GM18508 (cell line): Measurements from ENCODE around the gene DAAM2.

Experiments used
- ATAC-seq: cut with Tn5 transposase; IDR thresholded peaks from one replicate; pipeline ENCODE4 v1.9.1; 2021; ENCODE audit warnings: moderate number of reproducible peaks; ENCODE audit not compliant: insufficient read depth, unreplicated experiment

The DAAM2 gene

DNA sequence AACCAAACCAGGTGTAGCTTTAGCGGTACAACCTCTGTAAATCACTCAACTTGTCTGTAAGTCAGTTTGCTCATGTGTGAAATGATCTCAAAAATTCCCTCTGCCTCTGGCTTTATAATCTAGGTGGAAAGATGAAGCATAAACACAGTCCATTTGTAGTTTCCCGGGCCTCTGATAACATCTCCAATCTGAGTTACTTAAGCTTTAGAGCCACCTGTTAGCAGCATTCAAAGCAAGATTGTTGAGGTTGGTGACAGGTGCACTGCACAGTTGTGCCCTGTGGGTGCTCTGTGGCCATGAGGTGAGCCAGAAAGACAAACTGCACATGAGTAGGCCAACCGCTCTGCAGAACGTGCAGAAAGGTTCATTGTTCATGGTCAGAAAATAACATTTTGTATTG lies 88.4 kb downstream of the DAAM2 start:
- no peak for ATAC-seq

DNA sequence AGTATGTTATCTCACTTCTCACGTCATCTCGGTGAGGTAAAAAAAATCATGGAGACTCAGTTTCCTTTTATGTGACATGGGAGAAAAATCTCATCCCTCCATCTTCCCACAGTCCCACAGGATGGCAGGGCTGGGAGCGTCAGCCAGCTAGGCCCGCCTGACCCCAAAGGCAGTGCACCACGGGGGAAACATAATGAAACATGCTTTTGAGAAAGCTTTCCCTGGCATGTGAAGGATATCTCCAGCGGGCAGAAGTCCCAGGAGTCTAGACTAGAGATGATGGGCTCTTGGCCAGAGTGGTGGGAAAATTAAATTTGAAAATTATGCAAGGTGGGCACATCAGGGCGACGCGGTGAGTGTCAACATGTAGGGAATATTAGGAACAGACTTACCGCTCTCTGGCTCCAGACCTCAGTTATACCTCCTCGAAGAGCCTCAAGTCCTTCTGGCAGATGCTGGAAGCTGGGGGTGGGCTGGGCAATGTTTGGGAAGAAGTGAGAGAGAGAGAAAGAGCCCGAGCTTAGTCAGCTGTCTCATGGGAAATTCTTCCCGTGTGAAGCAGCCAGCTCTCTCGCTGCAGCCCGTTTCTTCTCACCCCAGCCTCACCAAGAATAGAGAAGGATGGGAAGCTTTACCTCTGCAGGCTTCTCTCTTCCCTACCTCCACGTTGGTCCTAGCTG lies 89.8 kb downstream of the DAAM2 start:
- ATAC-seq = no peak

DNA sequence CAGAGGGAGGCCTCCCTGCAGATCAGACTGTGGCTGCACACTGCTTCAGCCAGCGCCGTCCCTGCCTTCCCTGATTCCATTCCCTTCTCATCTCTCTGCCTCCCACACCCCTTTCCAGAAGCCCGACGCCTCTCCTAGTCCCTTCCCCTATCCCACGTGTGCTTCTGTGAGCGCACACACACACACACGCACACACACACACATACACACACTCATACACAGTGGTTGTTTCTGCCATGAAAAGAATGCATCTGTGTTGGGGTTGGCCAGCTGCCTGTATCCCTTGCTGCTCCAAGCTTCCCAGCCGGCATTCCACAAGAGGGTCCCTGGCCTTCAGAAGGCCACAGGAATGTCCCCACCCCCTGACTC lies 90.3 kb downstream of the DAAM2 start:
- no peak for ATAC-seq

DNA sequence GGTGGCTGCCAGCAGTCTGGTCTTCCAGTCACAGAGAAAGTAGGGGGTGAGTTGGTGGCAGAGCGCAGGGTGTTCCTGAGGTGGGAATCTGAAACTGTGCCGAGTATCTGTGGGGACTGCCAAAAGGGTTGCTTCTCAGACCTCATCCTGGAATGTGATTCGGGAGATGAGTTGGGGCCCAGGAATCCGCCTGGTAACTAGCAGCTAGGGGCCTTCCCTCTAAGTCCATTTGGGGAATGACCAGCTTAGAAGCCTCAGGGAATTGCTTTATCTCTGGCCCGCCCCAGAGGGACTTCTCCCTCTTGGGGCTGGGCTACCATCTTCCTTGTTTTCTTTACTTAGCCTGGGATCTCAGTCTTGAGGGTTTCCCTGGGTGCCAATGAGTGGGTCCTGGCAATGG lies 92.5 kb downstream of the DAAM2 start:
- ATAC-seq = no peak

DNA sequence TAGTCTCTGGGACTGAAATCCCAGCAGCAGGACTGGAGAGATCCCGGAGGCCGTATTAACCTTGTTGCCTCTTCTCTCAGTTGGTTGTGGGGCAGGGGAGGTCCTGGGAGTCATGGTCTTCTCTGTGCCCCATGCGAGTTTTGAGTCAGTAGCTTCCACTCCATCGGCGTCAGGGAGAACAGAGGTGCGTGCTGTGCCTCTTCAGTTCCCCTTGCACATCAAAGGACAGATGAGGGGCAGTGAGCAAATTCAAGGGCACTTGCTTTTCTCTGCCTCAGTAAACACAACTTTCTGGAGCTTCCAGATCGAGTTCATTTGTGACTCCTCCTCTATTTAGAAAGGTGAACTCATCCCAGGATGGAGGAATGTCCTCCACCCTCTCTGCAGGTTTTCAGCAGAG lies 93.5 kb downstream of the DAAM2 start:
- ATAC-seq = no peak

DNA sequence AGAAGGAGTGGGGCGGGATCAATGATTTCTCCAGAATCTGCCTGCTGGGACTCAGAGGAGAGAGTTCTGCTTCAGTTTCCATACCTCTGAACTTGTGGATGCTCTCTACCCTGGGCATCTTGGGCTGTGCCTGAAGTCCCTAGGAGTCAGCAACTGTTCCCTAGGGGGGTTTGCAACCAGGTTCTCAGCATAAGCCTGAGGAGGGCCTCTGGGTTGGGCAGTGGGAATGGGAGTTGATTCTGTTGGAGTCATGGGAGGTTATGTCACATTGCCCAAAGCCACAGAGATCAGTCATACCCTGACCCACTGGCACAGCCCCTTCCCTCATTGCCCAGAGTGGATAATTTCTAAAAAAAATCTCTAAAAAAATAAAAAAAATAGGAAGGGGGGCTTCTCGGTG lies 94.7 kb downstream of the DAAM2 start:
- ATAC-seq = no peak

DNA sequence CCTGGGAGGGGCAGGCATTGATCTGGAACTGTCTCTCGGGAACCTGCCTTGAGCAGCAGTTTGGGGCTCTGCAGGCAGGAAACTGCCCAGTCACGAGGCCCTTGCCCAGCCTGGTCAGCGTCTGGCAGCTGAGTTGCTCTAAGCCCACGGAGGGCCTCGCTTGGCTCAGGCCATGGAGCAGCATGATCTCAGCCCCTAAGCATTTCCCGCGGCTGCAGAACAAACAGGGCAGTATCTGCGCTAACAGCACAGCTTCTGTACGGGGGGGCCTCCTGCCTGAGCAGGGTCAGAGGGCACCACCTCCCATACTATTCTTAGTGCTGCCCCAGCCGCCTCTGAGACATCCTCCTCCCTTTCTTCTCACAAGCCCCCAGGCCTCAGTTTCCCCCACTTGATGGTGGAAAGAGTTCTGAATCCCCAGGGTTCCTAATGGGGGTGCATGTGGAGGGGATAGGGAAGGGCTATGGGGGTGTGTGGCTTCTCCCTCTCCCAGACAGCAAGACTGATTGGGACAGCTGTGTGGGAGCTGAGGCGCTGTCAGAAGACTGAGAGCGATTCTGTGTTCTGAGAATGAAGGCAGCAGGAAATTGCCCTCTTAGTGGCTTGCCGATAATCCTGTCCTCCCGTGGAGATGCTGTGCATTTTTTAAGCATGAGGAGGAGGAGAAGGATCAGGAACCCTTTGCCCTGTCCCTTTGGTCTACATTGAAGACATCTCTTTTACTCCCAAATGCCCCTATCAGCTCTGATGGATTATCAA lies 95.7 kb downstream of the DAAM2 start:
- ATAC-seq = no peak

DNA sequence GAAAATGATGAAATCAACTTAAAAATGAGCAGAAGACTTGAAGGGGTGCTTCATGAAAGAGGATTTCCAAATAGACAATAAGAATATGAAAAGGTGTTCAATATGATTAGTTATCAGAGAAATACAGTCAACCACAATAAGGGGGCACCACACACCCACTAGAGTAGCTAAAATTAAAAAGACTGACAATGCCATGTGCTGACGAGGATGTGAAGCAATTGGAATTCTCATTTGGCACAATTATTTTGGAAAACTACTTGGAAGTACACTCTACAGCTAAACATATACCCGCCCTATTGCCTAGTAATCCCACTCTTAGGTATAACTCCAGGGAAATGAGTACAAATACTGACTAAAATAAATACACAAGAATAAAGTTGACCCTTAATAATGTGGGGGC lies 97.1 kb downstream of the DAAM2 start:
- ATAC-seq = no peak

DNA sequence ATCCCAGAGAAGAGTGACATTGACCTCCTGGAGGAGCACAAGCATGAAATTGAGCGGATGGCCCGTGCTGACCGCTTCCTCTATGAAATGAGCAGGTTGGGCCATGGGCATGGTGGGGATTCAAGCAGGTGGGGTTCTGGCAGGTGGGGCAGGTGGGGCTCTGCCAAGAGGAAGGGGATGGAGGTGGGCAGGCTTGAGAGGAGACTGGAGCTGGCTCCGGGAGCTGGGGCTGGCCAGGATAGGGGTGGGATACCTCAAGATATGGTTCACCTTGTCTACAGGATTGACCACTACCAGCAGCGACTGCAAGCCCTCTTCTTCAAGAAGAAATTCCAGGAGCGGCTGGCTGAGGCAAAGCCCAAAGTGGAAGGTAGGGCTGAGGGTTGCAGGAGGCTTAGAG lies 99.2 kb downstream of the DAAM2 start:
- no peak for ATAC-seq

DNA sequence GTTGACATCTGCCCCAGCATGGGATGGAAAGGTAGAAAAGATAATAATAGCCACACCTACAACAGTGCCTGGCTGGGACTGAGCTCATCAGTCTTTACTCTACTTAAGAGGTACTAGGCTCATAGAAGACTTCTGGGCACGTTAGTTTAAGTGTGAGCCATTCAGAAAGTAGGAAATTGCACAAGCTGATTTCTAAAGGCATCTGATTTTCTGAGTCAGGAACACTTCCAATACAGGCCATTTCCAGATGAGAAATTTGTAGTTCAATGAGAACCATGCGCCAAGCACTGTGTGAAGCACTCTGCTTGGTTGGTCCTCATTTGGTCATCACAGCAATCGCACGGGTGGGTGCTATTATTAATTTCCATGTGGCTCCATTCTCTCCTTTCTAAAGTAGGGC lies 99.8 kb downstream of the DAAM2 start:
- no peak for ATAC-seq

DNA sequence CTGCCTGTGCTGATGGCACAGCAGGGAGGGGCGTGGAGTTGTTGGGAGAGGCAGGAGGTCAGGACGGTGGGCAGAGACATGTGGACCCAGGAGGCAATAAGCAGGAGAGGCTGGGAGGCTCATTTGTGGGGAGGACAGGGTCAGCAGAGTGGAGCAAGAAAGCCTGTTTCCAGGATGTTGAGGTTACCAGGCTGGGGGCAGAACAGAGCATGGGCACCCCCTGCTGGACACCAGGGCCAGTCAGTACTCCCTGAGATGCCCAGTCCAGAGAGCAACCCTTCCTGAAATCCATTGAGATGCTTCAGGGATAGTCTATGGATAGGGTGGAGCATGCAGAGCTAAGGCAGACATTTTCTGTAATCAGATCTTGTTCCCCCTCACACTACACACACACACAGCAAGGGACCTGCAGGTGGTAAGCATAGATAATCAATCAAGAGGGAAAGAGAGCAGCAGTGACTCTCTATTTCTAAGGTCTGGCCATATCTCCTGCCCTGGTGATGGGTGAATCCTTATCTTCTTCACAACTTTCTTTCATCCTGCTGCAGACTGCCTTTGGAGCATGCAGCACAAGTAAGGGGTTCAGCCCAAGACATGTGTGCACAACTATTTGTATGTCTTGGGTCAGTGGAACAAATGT lies 100.4 kb downstream of the DAAM2 start:
- ATAC-seq = no peak

DNA sequence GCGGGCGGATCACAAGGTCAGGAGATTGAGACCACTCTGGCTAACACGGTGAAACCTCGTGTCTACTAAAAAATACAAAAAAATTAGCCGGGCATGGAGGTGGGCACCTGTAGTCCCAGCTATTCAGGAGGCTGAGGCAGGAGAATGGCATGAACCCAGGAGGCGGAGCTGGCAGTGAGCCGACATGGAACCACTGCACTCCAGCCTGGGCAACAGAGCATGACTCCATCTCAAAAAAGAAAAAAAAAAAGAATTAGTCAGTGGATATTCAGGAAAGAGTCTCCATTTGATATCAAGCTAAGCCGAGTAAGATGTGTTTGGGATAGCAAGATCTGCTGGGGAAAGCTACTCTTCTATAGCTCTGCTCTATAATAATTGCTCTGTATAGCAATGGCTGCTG lies 101.1 kb downstream of the DAAM2 start:
- ATAC-seq = no peak

DNA sequence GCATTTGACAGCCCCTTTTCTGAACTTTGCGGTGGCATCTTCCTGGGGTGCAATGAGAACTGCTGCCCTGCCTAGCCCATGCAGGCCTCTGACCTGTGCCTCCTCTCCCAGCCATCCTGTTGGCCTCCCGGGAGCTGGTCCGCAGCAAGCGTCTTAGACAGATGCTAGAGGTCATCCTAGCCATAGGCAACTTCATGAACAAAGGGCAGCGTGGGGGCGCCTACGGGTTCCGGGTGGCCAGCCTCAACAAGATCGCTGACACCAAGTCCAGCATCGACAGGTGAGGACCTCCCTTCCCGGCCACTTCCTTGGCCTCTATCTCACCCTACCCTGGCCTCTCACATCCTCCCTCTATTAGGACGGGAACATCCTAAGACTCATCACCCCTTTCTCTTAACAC lies 104.5 kb downstream of the DAAM2 start:
- ATAC-seq = no peak

DNA sequence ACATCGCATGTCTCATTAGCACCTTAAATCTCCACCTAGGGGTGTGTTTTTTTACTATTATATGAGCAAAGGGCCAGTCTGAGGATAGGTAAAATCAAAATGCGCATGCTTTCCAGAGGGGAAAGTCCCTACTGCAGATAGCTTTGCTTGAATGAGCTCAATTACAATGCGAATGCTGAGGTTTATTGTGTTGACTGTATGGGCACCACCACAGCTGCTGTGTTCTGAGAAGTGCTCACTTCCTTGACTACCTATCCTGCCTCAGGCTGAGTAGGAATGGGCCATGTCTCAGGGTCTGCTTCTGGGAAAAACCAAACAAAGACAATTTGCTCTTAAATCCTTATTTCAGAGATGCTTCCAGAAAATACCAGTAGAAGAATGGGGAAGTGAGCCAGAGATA lies 105.5 kb downstream of the DAAM2 start:
- ATAC-seq = no peak

DNA sequence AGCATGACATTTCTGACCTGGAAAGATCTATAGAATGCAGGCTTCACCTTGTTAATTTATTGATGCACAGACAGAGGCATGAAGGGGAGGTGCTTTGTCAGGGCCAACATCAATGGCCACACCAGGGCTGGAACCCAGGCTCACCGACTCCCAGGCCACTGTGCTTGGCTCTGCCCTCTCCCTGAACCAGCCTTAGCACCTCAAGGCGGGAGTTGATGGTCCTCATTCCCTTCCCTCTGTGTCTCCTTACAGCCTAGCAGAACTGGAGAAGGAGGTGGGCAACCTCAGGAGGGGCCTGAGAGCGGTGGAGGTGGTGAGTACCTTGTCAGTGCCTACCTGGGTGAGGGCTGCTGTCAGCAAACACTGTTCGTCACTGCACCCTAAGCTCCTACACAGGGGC lies 106.4 kb downstream of the DAAM2 start:
- no peak for ATAC-seq

DNA sequence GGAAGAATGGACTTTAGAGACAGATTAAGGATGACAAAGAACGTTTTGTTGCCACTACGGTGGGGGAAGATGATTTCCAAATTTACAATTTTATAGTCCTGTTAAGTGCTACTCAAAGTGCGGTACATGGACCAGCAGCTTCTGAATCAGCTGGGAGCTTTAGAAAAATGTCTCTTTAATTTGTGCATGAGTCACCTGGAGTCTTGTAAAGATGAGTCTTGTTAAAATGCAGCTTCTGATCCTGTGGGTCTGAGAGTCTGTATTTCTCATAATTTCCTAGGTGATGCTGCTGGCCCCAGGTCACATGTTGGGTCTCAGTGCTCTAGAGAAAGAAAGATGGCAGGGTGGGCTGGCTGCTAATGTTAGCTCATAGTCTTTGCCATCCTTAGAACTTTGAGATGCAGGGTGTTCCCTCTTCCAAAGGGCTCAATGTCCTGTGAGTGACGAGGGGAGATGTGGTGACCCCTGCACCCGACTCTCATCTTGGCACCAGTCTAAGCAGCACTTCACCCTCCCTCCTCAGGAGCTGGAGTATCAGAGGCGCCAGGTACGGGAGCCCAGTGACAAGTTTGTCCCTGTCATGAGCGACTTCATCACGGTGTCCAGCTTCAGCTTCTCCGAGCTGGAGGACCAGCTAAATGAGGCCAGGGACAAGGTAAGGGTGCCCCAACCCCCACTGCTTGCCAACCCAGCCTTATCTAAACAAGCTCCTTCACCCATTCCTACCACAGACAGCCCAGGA lies 107.5 kb downstream of the DAAM2 start:
- no peak for ATAC-seq

DNA sequence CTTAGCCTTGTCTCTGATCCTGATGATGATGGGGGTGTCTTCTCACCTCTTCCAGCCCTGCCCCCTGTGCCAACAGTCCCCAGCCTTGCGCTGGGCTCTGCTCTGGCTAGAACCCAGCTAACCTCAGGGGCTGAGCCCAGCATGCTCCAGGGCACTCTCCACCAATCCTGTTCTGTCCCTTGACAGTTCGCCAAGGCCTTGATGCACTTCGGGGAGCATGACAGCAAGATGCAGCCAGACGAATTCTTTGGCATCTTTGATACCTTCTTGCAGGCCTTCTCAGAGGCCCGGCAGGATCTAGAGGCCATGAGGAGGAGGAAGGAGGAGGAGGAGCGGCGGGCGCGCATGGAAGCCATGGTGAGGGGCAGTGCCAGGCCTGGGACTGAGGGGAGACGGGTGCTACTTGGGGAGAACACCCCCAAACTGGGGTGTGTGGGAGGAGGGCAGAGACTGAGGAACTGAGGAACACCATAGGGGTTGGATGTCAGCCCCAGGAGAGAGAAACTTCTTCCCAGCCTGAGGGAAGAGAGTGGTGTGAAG lies 109.0 kb downstream of the DAAM2 start:
- no peak for ATAC-seq

DNA sequence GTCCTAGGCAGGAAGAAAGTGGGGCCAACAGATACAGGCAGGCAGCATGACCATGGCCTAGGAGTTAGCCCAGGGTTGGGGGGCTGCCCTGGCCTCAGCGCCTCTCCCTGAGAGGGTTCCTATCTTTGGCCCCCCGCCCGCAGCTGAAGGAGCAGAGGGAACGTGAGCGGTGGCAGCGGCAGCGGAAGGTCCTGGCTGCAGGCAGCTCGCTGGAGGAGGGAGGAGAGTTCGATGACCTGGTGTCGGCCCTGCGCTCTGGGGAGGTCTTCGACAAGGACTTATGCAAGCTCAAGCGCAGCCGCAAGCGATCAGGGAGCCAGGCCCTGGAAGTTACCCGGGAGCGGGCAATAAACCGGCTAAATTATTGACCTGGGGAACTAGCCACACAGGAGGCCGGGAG lies 109.5 kb downstream of the DAAM2 start:
- ATAC-seq = no peak

DNA sequence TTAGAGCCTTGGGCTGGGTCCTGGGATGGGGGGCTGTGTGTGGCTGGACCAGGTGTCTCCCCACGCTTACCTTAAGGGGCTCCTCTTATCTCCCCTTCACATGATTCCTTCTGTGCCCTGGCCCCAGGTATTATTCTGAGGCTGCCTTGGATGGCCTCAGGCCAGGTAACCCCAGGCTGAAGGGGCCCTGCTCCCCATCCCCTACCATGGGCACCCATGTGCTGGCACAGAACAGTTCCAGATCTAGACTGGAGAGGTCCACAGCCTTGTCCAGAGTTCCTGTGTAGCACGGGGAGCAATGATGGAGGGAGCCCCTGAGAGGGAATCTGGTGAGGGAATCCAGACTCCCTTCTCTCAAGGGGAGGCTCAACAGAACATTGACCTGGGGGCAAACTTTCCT lies 110.0 kb downstream of the DAAM2 start:
- ATAC-seq = no peak

DNA sequence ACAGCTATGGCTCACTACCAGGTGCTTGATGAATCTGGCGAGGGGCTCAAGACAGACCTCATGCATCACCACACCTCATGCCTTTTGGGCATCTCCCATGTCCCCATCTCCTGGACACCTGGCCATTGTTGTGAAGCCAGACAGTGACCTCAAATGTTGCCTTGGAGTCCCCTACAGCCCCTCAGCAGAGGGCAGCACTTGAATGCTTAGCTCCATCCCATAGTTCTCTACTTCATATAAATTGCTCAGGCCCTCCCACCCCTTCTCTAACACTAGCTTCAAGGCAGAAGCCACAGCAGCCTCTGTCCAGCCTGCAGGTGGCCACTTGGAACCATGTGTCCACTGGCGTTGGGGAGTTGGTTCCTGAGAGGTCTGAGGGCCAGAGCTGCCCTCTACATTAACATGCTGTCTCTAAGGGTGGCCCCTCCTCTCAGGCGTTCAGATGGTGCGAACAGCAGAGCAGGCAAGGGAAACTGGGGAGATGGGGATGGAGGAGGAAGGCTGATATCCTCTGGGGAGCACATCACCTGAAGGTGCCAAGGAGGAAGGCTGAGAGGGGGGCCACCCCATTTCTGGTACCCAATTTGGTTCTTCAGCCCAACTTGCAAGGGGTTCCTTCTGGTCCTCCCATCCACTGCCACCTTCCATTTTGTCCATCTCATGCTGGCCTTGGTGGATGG lies 110.8 kb downstream of the DAAM2 start:
- ATAC-seq = no peak
